NCI-H82 treated with DMSO at 0.1 percent for 48 hours (cell line): ENCODE measurements around the gene SORCS1.
A peak's percentile ranks its signal among the peaks of the same experiment; 100 is the strongest.

Experiments used
- DNase-seq: peaks from one replicate; lab custom pipeline; 2025; ENCODE audit not compliant: unreplicated experiment; lab: John Stamatoyannopoulos, UW

SORCS1 gene

GRCh38 chr10:107118866-107119265 is 45.6 kb downstream of the SORCS1 start:
- no peak for DNase-seq

- DNase-seq, result no peak
These were observed 60.4 kb downstream of the SORCS1 start for GRCh38 chr10:107104026-107104652.

- DNase-seq, result no peak
These were observed 61.1 kb downstream of the SORCS1 start for GRCh38 chr10:107103174-107104025.

- DNase-seq, result no peak
These were observed 66.2 kb downstream of the SORCS1 start for GRCh38 chr10:107098326-107098725.

GRCh38 chr10:107094824-107095522 is 69.5 kb downstream of the SORCS1 start:
- no peak for DNase-seq

GRCh38 chr10:107092321-107092720 is 72.2 kb downstream of the SORCS1 start:
- DNase-seq, result no peak

GRCh38 chr10:107091126-107091525 is 73.4 kb downstream of the SORCS1 start:
- DNase-seq, result peak; percentile 88

- no peak for DNase-seq
These were observed 78.6 kb downstream of the SORCS1 start for GRCh38 chr10:107085665-107086525.

GRCh38 chr10:107083388-107084009 is 81.0 kb downstream of the SORCS1 start:
- no peak for DNase-seq

GRCh38 chr10:107081644-107082043 is 82.9 kb downstream of the SORCS1 start:
- DNase-seq, result no peak

GRCh38 chr10:107075117-107075516 is 89.4 kb downstream of the SORCS1 start:
- DNase-seq, result no peak

- DNase-seq, result no peak
These were observed 91.7 kb downstream of the SORCS1 start for GRCh38 chr10:107072786-107073185.

GRCh38 chr10:107072028-107072427 is 92.5 kb downstream of the SORCS1 start:
- no peak for DNase-seq

GRCh38 chr10:107071301-107071700 is 93.2 kb downstream of the SORCS1 start:
- no peak for DNase-seq

- DNase-seq, result no peak
These were observed 96.7 kb downstream of the SORCS1 start for GRCh38 chr10:107067843-107068242.

GRCh38 chr10:107064075-107064474 is 100.4 kb downstream of the SORCS1 start:
- DNase-seq, result no peak

- DNase-seq, result no peak
These were observed 104.6 kb downstream of the SORCS1 start for GRCh38 chr10:107059872-107060271.

- no peak for DNase-seq
These were observed 105.3 kb downstream of the SORCS1 start for GRCh38 chr10:107059068-107059804.

- no peak for DNase-seq
These were observed 106.2 kb downstream of the SORCS1 start for GRCh38 chr10:107058331-107058730.

- DNase-seq, result no peak
These were observed 108.3 kb downstream of the SORCS1 start for GRCh38 chr10:107056182-107056581.
